Endothelial cell of umbilical vein (primary cell): ENCODE measurements around the gene AGBL3. TPM values are rescaled to one million over a fixed set of nuclear protein-coding genes. Genes with fewer than 3 reads are reported as not detected.

Experiments
- BruUV-seq: library from RNA; stranded (reverse); fragments of 400-500 nt; replicated peaks from 2 replicates; lab custom pipeline; 2021; lab: Mats Ljungman, UMichigan
- CTCF ChIA-PET: fragments of 300-600, 350-600 bp; sonication (Branson Sonifier 250); formaldehyde crosslinking; loops from one replicate; lab custom pipeline; 2021; ENCODE audit warnings: antibody characterized with exemption, inconsistent platforms; lab: Charles Lee
- POLR2A ChIA-PET: fragments of 300-600, 350-600 bp; sonication (Branson Sonifier 250); formaldehyde crosslinking; loops from one replicate; lab custom pipeline; 2021; ENCODE audit warnings: antibody characterized with exemption, inconsistent platforms; lab: Charles Lee
- DNase-seq: peaks from one replicate; pipeline ENCODE4 v3.0.0-alpha.2; 2011; ENCODE audit warnings: low read depth, low spot score
- FAIRE-seq: peaks from 2 replicates; lab custom pipeline; 2011; peaks lifted over from hg19 to GRCh38; lab: Jason Lieb, UNC
- H2AFZ ChIP-seq: 2 replicates; pipeline ENCODE4 v1.6.0; 2012; ENCODE audit warnings: low read depth, low read length, control low read depth, inconsistent platforms
- H3K27ac ChIP-seq: 2 replicates; pipeline ENCODE4 v1.5.1; 2011; ENCODE audit warnings: low read depth, mild to moderate bottlenecking, control low read depth, low read length, moderate library complexity; ENCODE audit not compliant: insufficient read depth
- H3K27me3 ChIP-seq, 2 experiments: 2 replicates each; pipeline versions ENCODE4 v1.6.0 to v1.6.1; 2011; ENCODE audit warnings: low read length in 2 of 2, mixed read lengths in 1 of 2; ENCODE audit not compliant: control insufficient read depth in 2 of 2, insufficient read depth in 2 of 2
- H3K36me3 ChIP-seq, 2 experiments: 2 replicates in 1 of 2; 3 replicates in 1 of 2; pipeline ENCODE4 v1.5.1; 2011; ENCODE audit warnings: low read length in 2 of 2, mild to moderate bottlenecking in 1 of 2, moderate library complexity in 1 of 2; ENCODE audit not compliant: control insufficient read depth in 2 of 2, insufficient read depth in 2 of 2; ENCODE audit errors: extremely low read depth in 1 of 2
- H3K4me1 ChIP-seq: 3 replicates; pipeline ENCODE4 v1.5.1; 2011; ENCODE audit warnings: mild to moderate bottlenecking, low read length; ENCODE audit not compliant: control insufficient read depth, insufficient read depth; ENCODE audit errors: extremely low read depth
- H3K4me2 ChIP-seq: 2 replicates; pipeline ENCODE4 v1.6.1; 2011; ENCODE audit warnings: low read length, control low read depth, mixed read lengths; ENCODE audit not compliant: insufficient read depth
- H3K4me3 ChIP-seq, 3 experiments: fragments of 200-600 bp in 1 of 3; sonication (generic), shearing (Covaris generic) in 1 of 3; replicated peaks in 1 of 3; 2 replicates each; pipeline ENCODE4 v1.5.1; 2011 to 2016; ENCODE audit warnings: control low read depth in 3 of 3, low read length in 3 of 3, mild to moderate bottlenecking in 2 of 3, inconsistent platforms in 1 of 3, low read depth in 1 of 3, moderate library complexity in 1 of 3; ENCODE audit not compliant: insufficient read depth in 1 of 3
- H3K79me2 ChIP-seq: 2 replicates; pipeline ENCODE4 v1.6.0; 2012; ENCODE audit warnings: low read length, inconsistent platforms; ENCODE audit not compliant: control insufficient read depth, insufficient read depth
- H3K9ac ChIP-seq: replicated peaks from 2 replicates; pipeline ENCODE3; 2011; ENCODE audit warnings: low read length, control low read depth; ENCODE audit not compliant: insufficient read depth; ENCODE audit errors: extremely low read depth
- H3K9me1 ChIP-seq: replicated peaks from 3 replicates; pipeline ENCODE4 v1.6.0; 2011; ENCODE audit warnings: mild to moderate bottlenecking, low read length; ENCODE audit not compliant: control insufficient read depth, insufficient read depth; ENCODE audit errors: extremely low read depth
- H3K9me3 ChIP-seq: replicated peaks from 2 replicates; pipeline ENCODE4 v1.5.1; 2012; ENCODE audit warnings: low read length, inconsistent platforms; ENCODE audit not compliant: control insufficient read depth, insufficient read depth
- H4K20me1 ChIP-seq: replicated peaks from 2 replicates; pipeline ENCODE3; 2011; ENCODE audit warnings: mild to moderate bottlenecking, low read length; ENCODE audit not compliant: control insufficient read depth, insufficient read depth; ENCODE audit errors: extremely low read depth
- EZH2 ChIP-seq: IDR thresholded peaks from 2 replicates; pipeline ENCODE4 v1.6.1; 2012; ENCODE audit warnings: borderline replicate concordance, low read depth, mild to moderate bottlenecking, moderate library complexity, low read length, inconsistent platforms; ENCODE audit not compliant: severe bottlenecking
- FOS ChIP-seq: IDR thresholded peaks from 2 replicates; pipeline ENCODE4 v1.6.1; 2011; ENCODE audit warnings: mild to moderate bottlenecking, low read length, moderate library complexity, borderline replicate concordance; ENCODE audit not compliant: insufficient read depth
- GATA2 ChIP-seq: IDR thresholded peaks from 2 replicates; pipeline ENCODE4 v1.7.0; 2011; ENCODE audit warnings: low read depth, mild to moderate bottlenecking, moderate library complexity, mixed read lengths, low read length; ENCODE audit not compliant: insufficient read length, insufficient read depth
- JUN ChIP-seq: IDR thresholded peaks from 2 replicates; pipeline ENCODE4 v1.6.1; 2011; ENCODE audit warnings: borderline replicate concordance, low read depth; ENCODE audit not compliant: insufficient read length, insufficient read depth
- MYC ChIP-seq: IDR thresholded peaks from one replicate; pipeline ENCODE4 v1.6.1; 2011; ENCODE audit warnings: mild to moderate bottlenecking, low read depth, low read length
- POLR2AphosphoS5 ChIP-seq: IDR thresholded peaks from 2 replicates; pipeline ENCODE4 v1.6.1; 2012; ENCODE audit warnings: low read depth, mild to moderate bottlenecking, control low read depth, low read length, moderate library complexity; ENCODE audit not compliant: insufficient read depth
- dilution Hi-C: fragments of 300-500 bp; cut with MboI; formaldehyde crosslinking; loops from one replicate; pipeline ENCODE4 v1.15.0; 2019; ENCODE audit warnings: low sequenced_read_pairs; ENCODE audit not compliant: extremely low pct_ligation_motif_present
- intact Hi-C: fragments of 100-400 bp; cut with micrococcal nuclease; formaldehyde crosslinking; loops from one replicate; pipeline ENCODE4 v1.10.0; 2022
- polyA plus RNA-seq, 4 experiments: library from polyadenylated mRNA; depleted of rRNA in 3 of 4; stranded (reverse) in 3 of 4; unstranded in 1 of 4; fragments of >200 nt; gene quantifications; 2 replicates each; pipeline versions ENCODE4 v1.2.1 to v1.2.3, GENCODE V29; 2011 to 2012; ENCODE audit warnings: missing spikeins in 1 of 4
- total RNA-seq: library from RNA; stranded (reverse); gene quantifications from 2 replicates; pipeline ENCODE4 v1.2.3, GENCODE V29; 2021
- TF ChIP-seq, protein P1 (sequence below): IDR thresholded peaks from 2 replicates; pipeline ENCODE4 v1.6.1; 2011; ENCODE audit not compliant: insufficient read depth, insufficient read length

Gene AGBL3
- total and polyA plus RNA-seq, 2 donors (not counting 3 experiments of a cell fraction or from before 2014, with no cell fraction given), result 0.97 to 3.2 TPM

DNA sequence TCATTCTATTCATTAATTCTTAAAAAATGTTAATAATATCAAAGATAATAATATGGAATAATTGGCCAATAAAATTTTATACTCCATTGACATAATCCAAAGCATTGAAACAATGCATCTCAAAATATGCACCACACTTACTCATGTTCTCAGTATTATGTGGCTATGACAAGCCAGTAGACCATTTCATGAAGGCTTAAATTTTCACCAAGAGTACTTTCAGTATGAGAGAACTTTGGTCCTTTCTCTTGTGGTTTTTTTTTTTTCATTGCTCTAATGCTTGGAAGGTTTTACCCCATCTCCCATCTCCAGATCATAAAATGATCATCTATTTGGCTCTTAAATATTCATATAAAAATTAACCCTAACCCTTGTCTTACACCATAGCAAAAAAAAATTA is 116.1 kb downstream of the AGBL3 start:
- ChIA-PET POLR2A (no interaction called here), CTCF (interaction anchor here (1.5 kb wide), 1 partner anchor 18 kb away, joined by 3 read pairs; no protein-coding TSS in a partner anchor)
- dilution Hi-C loops, result no loop called here
- Histone ChIP-seq H3K9me1 (no peaks in the 10 kb centered on the region), H4K20me1 (no peaks in the 10 kb centered on the region), H3K27ac (no peak overlapping the region), H3K4me3 (no peak overlapping the region), H3K4me2 (no peak overlapping the region), H3K79me2 (no peaks in the 10 kb centered on the region), H3K36me3 (no peaks in the 10 kb centered on the region), H3K9me3 (no peaks in the 10 kb centered on the region), H3K27me3 (no peaks in the 10 kb centered on the region), H3K9ac (no peak overlapping the region), H3K4me1 (peaks cover 9% of the 10 kb centered on the region), H2AFZ (no peak overlapping the region)
- no peak for FAIRE-seq
- BruUV-seq, result no TSS peak
- intact Hi-C loops, result no loop called here
- no peak for DNase-seq
- no peak for TF ChIP-seq MYC

GRCh38 chr7:135109562-135109961 is 123.3 kb downstream of the AGBL3 start:
- Histone ChIP-seq H3K27me3 (no peaks in the 10 kb centered on the region), H3K9me3 (no peaks in the 10 kb centered on the region), H3K9ac (no peak overlapping the region), H2AFZ (no peak overlapping the region), H3K27ac (no peak overlapping the region), H3K79me2 (no peaks in the 10 kb centered on the region), H3K9me1 (no peaks in the 10 kb centered on the region), H3K4me2 (no peak overlapping the region), H3K4me1 (peaks cover 4% of the 10 kb centered on the region), H3K4me3 (no peak overlapping the region), H3K36me3 (no peaks in the 10 kb centered on the region), H4K20me1 (no peaks in the 10 kb centered on the region)
- FAIRE-seq (no peak), DNase-seq (no peak)
- intact Hi-C loops, result no loop called here
- dilution Hi-C loops, result no loop called here
- no TSS peak for BruUV-seq
- POLR2A ChIA-PET, result no interaction called here
- TF ChIP-seq, protein P1, sequence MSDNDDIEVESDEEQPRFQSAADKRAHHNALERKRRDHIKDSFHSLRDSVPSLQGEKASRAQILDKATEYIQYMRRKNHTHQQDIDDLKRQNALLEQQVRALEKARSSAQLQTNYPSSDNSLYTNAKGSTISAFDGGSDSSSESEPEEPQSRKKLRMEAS, result no peak
- TF ChIP-seq EZH2 (no peak), JUN (no peak), POLR2AphosphoS5 (no peak), FOS (no peak), GATA2 (no peak)
- CTCF ChIA-PET, result no interaction called here
